Ishikawa (cell line): ENCODE results near the gene SETSIP.

Source experiments
- CEBPB ChIP-seq: IDR thresholded peaks from 2 replicates; pipeline ENCODE4 v1.6.1; 2012
- CREB1 ChIP-seq: IDR thresholded peaks from 2 replicates; pipeline ENCODE4 v1.6.1; 2012; ENCODE audit warnings: low read depth
- EGR1 ChIP-seq: IDR thresholded peaks from 2 replicates; pipeline ENCODE4 v1.6.1; 2012
- EP300 ChIP-seq: IDR thresholded peaks from 2 replicates; pipeline ENCODE4 v1.6.1; 2012; ENCODE audit warnings: borderline replicate concordance
- FOXM1 ChIP-seq: IDR thresholded peaks from 2 replicates; pipeline ENCODE4 v1.6.1; 2012; ENCODE audit warnings: low read depth, borderline replicate concordance
- NFIC ChIP-seq: IDR thresholded peaks from 2 replicates; pipeline ENCODE4 v1.6.1; 2012
- RAD21 ChIP-seq: IDR thresholded peaks from 2 replicates; pipeline ENCODE4 v1.6.1; 2012; ENCODE audit warnings: low read depth
- REST ChIP-seq: IDR thresholded peaks from 2 replicates; pipeline ENCODE4 v1.6.1; 2012; ENCODE audit warnings: low read depth, mild to moderate bottlenecking
- TAF1 ChIP-seq: IDR thresholded peaks from 2 replicates; pipeline ENCODE4 v1.6.1; 2012; ENCODE audit warnings: low read depth, mild to moderate bottlenecking
- TCF12 ChIP-seq: IDR thresholded peaks from 2 replicates; pipeline ENCODE4 v1.6.1; 2012; ENCODE audit warnings: low read depth
- TEAD4 ChIP-seq: IDR thresholded peaks from 2 replicates; pipeline ENCODE4 v1.6.1; 2012
- USF1 ChIP-seq: IDR thresholded peaks from 2 replicates; pipeline ENCODE4 v1.6.1; 2012
- YY1 ChIP-seq: IDR thresholded peaks from 2 replicates; pipeline ENCODE4 v1.6.1; 2012; ENCODE audit warnings: low read depth
- ZBTB7A ChIP-seq: IDR thresholded peaks from 2 replicates; pipeline ENCODE4 v1.6.1; 2012; ENCODE audit warnings: low read depth
- TF ChIP-seq, protein P1 (sequence below): IDR thresholded peaks from 2 replicates; pipeline ENCODE4 v1.6.1; 2012

Gene SETSIP

GRCh38 chr1:92051948-92052347 lies 23.3 kb downstream of the SETSIP start:
- no peak for TF ChIP-seq TCF12
- no peak for TF ChIP-seq EGR1

DNA sequence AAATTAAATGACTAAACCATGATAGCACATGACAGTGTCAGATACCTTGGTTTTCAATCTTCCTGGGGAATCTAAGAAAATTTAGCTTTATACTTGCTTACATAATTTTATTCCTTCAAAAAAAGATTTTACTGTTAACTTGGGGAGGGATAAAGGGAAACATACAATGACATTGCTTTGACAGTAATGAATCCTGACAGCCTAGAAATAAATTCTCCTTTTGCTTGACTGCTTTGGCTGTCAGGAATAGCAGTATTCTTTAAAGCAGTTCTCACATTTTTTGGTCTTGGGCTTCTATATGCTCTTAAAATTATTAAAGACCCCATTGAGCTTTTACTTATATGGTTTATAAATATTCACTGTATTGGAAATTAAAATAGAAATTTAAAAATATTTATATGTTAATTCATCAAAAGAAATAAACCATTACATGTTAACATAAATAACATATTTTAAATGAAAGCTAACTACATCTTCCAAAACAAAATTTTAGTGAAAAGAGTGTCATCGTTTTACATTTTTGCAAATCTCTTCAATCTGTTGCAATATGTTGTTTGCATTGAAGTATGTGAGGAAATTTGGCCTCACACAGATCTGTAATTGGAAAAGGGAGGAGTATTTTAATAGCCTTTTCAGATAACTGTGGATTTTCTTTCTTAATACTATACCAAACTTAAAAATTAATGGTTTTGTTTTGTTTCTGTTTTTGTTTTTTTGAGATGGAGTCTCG lies 29.3 kb downstream of the SETSIP start:
- no peak for TF ChIP-seq EGR1
- TF ChIP-seq RAD21, result no peak
- TF ChIP-seq FOXM1, result no peak
- TF ChIP-seq CEBPB, result no peak
- no peak for TF ChIP-seq CREB1
- TF ChIP-seq, protein P1, sequence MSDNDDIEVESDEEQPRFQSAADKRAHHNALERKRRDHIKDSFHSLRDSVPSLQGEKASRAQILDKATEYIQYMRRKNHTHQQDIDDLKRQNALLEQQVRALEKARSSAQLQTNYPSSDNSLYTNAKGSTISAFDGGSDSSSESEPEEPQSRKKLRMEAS, result no peak
- TF ChIP-seq REST, result no peak
- TF ChIP-seq YY1, result no peak
- TF ChIP-seq TAF1, result no peak

DNA sequence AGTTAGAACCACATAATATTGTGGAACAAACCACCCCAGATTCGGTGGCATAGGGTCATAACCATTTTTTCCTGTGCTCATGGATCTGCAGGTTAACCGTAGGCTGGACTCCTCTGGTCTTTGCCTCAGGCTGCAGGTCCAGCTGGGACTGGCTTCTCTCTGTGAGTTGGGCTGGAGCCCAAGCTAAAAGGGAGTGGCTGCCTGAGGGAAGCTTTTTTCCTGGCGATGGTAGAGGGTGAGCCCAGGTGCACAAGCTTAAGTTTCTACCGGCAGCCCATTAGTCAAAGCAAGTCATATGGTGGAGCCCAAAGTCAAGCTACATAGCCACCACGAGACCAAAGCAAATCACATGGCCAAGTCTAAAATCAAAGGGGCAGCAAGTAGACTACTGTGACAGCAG lies 31.6 kb downstream of the SETSIP start:
- TF ChIP-seq EGR1, result no peak
- TF ChIP-seq RAD21, result no peak
- TF ChIP-seq EP300, result no peak
- TF ChIP-seq CREB1, result no peak
- TF ChIP-seq REST, result no peak
- TF ChIP-seq USF1, result no peak
- TF ChIP-seq TEAD4, result no peak
- TF ChIP-seq, protein P1, result no peak
- TF ChIP-seq NFIC, result no peak
- TF ChIP-seq TCF12, result no peak
- TF ChIP-seq YY1, result no peak
- no peak for TF ChIP-seq CEBPB
- no peak for TF ChIP-seq TAF1
- no peak for TF ChIP-seq FOXM1
- no peak for TF ChIP-seq ZBTB7A

DNA sequence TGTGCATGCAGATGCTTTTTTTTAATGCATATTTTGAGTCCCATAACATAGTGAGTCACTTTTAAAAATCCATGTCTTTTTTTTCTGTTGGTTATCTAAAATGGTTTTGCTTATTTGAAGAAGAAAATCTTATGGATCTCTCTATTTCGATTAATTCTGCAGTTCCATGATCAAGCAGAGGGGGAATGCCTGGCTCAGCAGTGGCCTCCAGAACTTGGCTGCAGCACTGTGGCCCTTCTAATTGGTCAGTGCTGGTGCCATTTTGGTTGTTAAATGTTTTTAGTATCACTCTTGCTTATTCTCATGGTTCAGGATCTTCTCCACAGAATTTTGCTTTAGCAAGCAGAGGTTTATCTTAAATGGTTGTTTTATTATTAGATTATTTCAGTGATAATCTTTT lies 34.2 kb downstream of the SETSIP start:
- no peak for TF ChIP-seq YY1
- TF ChIP-seq FOXM1, result no peak
- no peak for TF ChIP-seq EGR1
- TF ChIP-seq REST, result no peak
- no peak for TF ChIP-seq TEAD4
- no peak for TF ChIP-seq TCF12
- TF ChIP-seq, protein P1, result no peak
- no peak for TF ChIP-seq USF1
- no peak for TF ChIP-seq EP300
- no peak for TF ChIP-seq RAD21
- TF ChIP-seq TAF1, result no peak
- TF ChIP-seq NFIC, result no peak
- TF ChIP-seq CREB1, result no peak
- TF ChIP-seq CEBPB, result no peak
- TF ChIP-seq ZBTB7A, result no peak
